WTC11 (cell line): Measurements from ENCODE around the gene TIFAB.

Experiments
- E2F5 ChIP-seq: sonication (generic); formaldehyde crosslinking; IDR thresholded peaks from 2 replicates; pipeline ENCODE4 v1.8.1; 2022; ENCODE audit warnings: mild to moderate bottlenecking, moderate library complexity, missing genetic modification reagents
- FOXP1 ChIP-seq: sonication (generic); formaldehyde crosslinking; IDR thresholded peaks from 2 replicates; pipeline ENCODE4 v1.8.0; 2022; ENCODE audit warnings: missing genetic modification reagents, mild to moderate bottlenecking, moderate library complexity, borderline replicate concordance
- TF ChIP-seq, protein P1 (sequence below): fragments of 200-600 bp; IDR thresholded peaks from 2 replicates; pipeline ENCODE4 v1.8.0; 2022; ENCODE audit warnings: antibody characterized with exemption

GRCh38 chr5:135486131-135487036 is 34.2 kb upstream of the TIFAB start:
- TF ChIP-seq, protein P1, sequence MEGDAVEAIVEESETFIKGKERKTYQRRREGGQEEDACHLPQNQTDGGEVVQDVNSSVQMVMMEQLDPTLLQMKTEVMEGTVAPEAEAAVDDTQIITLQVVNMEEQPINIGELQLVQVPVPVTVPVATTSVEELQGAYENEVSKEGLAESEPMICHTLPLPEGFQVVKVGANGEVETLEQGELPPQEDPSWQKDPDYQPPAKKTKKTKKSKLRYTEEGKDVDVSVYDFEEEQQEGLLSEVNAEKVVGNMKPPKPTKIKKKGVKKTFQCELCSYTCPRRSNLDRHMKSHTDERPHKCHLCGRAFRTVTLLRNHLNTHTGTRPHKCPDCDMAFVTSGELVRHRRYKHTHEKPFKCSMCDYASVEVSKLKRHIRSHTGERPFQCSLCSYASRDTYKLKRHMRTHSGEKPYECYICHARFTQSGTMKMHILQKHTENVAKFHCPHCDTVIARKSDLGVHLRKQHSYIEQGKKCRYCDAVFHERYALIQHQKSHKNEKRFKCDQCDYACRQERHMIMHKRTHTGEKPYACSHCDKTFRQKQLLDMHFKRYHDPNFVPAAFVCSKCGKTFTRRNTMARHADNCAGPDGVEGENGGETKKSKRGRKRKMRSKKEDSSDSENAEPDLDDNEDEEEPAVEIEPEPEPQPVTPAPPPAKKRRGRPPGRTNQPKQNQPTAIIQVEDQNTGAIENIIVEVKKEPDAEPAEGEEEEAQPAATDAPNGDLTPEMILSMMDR, result no peak
- TF ChIP-seq FOXP1 (CRISPR knock-in tag) (no peak), E2F5 (no peak)
